WTC11 (cell line): ENCODE measurements around the gene PRR5L. TPM values are rescaled to one million over a fixed set of nuclear protein-coding genes. Genes with fewer than 3 reads are reported as not detected.

Experiments
- ATAC-seq: fragments of 200-7000 bp; cut with Tn5 transposase; 2 replicates; pipeline ENCODE4 v1.10.0; 2021; ENCODE audit warnings: mild to moderate bottlenecking, moderate library complexity
- CTCF ChIA-PET: fragments of 300-600 bp; sonication (Branson Sonifier 250); formaldehyde crosslinking; loops from one replicate; lab custom pipeline; 2021; ENCODE audit warnings: antibody characterized with exemption; lab: Charles Lee
- POLR2A ChIA-PET: fragments of 350-600 bp; sonication (Branson Sonifier 250); formaldehyde crosslinking; loops from one replicate; lab custom pipeline; 2021; ENCODE audit warnings: antibody characterized with exemption; lab: Charles Lee
- DNase-seq: peaks from one replicate; pipeline ENCODE4 v3.0.0; 2021; ENCODE audit warnings: low spot score
- H3K27ac Mint-ChIP-seq: 2 replicates; pipeline ENCODE4 v1.8.0; 2021; ENCODE audit warnings: mixed read lengths
- H3K27me3 Mint-ChIP-seq: 2 replicates; pipeline ENCODE4 v1.8.0; 2021; ENCODE audit warnings: low read depth, mild to moderate bottlenecking, moderate library complexity, mixed read lengths
- H3K36me3 Mint-ChIP-seq: 2 replicates; pipeline ENCODE4 v1.8.0; 2021; ENCODE audit warnings: mixed read lengths
- H3K4me1 Mint-ChIP-seq: 2 replicates; pipeline ENCODE4 v1.8.0; 2022; ENCODE audit warnings: mixed read lengths
- H3K4me3 Mint-ChIP-seq: 2 replicates; pipeline ENCODE4 v1.8.0; 2021; ENCODE audit warnings: mild to moderate bottlenecking, moderate library complexity, mixed read lengths
- H3K9me3 Mint-ChIP-seq: 2 replicates; pipeline ENCODE4 v1.8.0; 2021; ENCODE audit warnings: mixed read lengths
- ATF1 ChIP-seq: sonication (generic); formaldehyde crosslinking; IDR thresholded peaks from 2 replicates; pipeline ENCODE4 v1.8.1; 2023; ENCODE audit warnings: mild to moderate bottlenecking, moderate library complexity, missing genetic modification reagents
- ESRRA ChIP-seq: sonication (generic); formaldehyde crosslinking; IDR thresholded peaks from 2 replicates; pipeline ENCODE4 v1.8.1; 2022; ENCODE audit warnings: mild to moderate bottlenecking, missing genetic modification reagents, borderline replicate concordance
- FOXJ3 ChIP-seq: sonication (generic); formaldehyde crosslinking; IDR thresholded peaks from 2 replicates; pipeline ENCODE4 v1.9.0; 2021; ENCODE audit warnings: missing genetic modification reagents, mild to moderate bottlenecking, borderline replicate concordance
- FOXK1 ChIP-seq: sonication (generic); formaldehyde crosslinking; IDR thresholded peaks from 2 replicates; pipeline ENCODE4 v1.8.0; 2022; ENCODE audit warnings: mild to moderate bottlenecking, moderate library complexity, missing genetic modification reagents
- GABPB1 ChIP-seq: sonication (generic); formaldehyde crosslinking; IDR thresholded peaks from 2 replicates; pipeline ENCODE4 v1.8.1; 2023; ENCODE audit warnings: mild to moderate bottlenecking, missing genetic modification reagents
- NFATC4 ChIP-seq: fragments of 250-450 bp; sonication (Bioruptor Pico); IDR thresholded peaks from 2 replicates; pipeline ENCODE4 v1.9.0; 2021; ENCODE audit warnings: mild to moderate bottlenecking
- NFE2L1 ChIP-seq: sonication (generic); formaldehyde crosslinking; IDR thresholded peaks from 2 replicates; pipeline ENCODE4 v1.8.1; 2023; ENCODE audit warnings: missing genetic modification reagents
- NR2C2 ChIP-seq: sonication (generic); formaldehyde crosslinking; IDR thresholded peaks from 2 replicates; pipeline ENCODE4 v1.8.0; 2022; ENCODE audit warnings: mild to moderate bottlenecking, missing genetic modification reagents
- SMAD3 ChIP-seq: sonication (generic); formaldehyde crosslinking; IDR thresholded peaks from 2 replicates; pipeline ENCODE4 v1.8.0; 2022; ENCODE audit warnings: missing genetic modification reagents, mild to moderate bottlenecking, borderline replicate concordance
- TEAD4 ChIP-seq: sonication (generic); formaldehyde crosslinking; IDR thresholded peaks from 2 replicates; pipeline ENCODE4 v1.8.0; 2022; ENCODE audit warnings: mild to moderate bottlenecking, missing genetic modification reagents
- ZNF317 ChIP-seq: sonication (generic); formaldehyde crosslinking; IDR thresholded peaks from 2 replicates; pipeline ENCODE4 v1.8.1; 2023; ENCODE audit warnings: low read depth, mild to moderate bottlenecking, moderate library complexity, missing genetic modification reagents, borderline replicate concordance
- total RNA-seq: library from RNA; stranded (reverse); gene quantifications from 3 replicates; pipeline ENCODE4 v1.2.3, GENCODE V29; 2021
- TF ChIP-seq, protein P1 (sequence below): sonication (generic); formaldehyde crosslinking; IDR thresholded peaks from 2 replicates; pipeline ENCODE4 v1.8.0; 2022; ENCODE audit warnings: missing genetic modification reagents
- TF ChIP-seq, protein P2 (sequence below): sonication (generic); formaldehyde crosslinking; IDR thresholded peaks from 2 replicates; pipeline ENCODE4 v1.8.1; 2023; ENCODE audit warnings: mild to moderate bottlenecking, missing genetic modification reagents, moderate library complexity
- TF ChIP-seq, protein P3 (sequence below): fragments of 250-450 bp; sonication (Bioruptor Pico); IDR thresholded peaks from 2 replicates; pipeline ENCODE4 v2.1.2; 2022; ENCODE audit warnings: mild to moderate bottlenecking, moderate library complexity
- TF ChIP-seq, protein P4 (sequence below): sonication (generic); formaldehyde crosslinking; IDR thresholded peaks from 2 replicates; pipeline ENCODE4 v1.8.1; 2022; ENCODE audit warnings: mild to moderate bottlenecking, missing genetic modification reagents, moderate library complexity, borderline replicate concordance
- TF ChIP-seq, protein P5 (sequence below): sonication (generic); formaldehyde crosslinking; IDR thresholded peaks from 2 replicates; pipeline ENCODE4 v1.8.0; 2022; ENCODE audit warnings: mild to moderate bottlenecking, missing genetic modification reagents
- TF ChIP-seq, protein P6 (sequence below): fragments of 250-450 bp; sonication (Bioruptor Pico); IDR thresholded peaks from 2 replicates; pipeline ENCODE4 v1.9.0; 2021; ENCODE audit warnings: mild to moderate bottlenecking, borderline replicate concordance

Gene PRR5L
- total RNA-seq, 1 experiment from 2014 or later, result 3.9 TPM

DNA sequence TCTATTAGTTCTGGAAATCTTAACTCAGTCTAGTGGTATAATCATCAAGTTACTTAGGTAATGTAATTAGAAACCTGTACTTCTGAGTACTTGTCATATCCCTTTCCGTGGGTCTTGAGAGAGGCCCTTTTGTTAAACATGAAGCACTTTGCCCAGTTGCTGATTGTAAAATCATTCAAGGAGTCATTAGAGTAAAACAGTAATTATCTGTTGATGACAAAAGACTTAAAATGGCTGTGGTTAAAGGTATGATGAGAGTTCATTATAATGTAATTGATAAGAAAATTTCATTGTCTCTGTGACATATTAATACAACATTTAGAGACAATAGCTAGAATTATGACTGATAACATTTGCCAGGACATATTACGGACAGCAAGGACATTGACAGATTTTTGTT is 34.3 kb downstream of the PRR5L start (continued):
- TF ChIP-seq, protein P1, sequence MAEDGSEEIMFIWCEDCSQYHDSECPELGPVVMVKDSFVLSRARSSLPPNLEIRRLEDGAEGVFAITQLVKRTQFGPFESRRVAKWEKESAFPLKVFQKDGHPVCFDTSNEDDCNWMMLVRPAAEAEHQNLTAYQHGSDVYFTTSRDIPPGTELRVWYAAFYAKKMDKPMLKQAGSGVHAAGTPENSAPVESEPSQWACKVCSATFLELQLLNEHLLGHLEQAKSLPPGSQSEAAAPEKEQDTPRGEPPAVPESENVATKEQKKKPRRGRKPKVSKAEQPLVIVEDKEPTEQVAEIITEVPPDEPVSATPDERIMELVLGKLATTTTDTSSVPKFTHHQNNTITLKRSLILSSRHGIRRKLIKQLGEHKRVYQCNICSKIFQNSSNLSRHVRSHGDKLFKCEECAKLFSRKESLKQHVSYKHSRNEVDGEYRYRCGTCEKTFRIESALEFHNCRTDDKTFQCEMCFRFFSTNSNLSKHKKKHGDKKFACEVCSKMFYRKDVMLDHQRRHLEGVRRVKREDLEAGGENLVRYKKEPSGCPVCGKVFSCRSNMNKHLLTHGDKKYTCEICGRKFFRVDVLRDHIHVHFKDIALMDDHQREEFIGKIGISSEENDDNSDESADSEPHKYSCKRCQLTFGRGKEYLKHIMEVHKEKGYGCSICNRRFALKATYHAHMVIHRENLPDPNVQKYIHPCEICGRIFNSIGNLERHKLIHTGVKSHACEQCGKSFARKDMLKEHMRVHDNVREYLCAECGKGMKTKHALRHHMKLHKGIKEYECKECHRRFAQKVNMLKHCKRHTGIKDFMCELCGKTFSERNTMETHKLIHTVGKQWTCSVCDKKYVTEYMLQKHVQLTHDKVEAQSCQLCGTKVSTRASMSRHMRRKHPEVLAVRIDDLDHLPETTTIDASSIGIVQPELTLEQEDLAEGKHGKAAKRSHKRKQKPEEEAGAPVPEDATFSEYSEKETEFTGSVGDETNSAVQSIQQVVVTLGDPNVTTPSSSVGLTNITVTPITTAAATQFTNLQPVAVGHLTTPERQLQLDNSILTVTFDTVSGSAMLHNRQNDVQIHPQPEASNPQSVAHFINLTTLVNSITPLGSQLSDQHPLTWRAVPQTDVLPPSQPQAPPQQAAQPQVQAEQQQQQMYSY (CRISPR knock-in tag), result no peak
- TF ChIP-seq NFATC4 (CRISPR knock-in tag), result no peak

DNA sequence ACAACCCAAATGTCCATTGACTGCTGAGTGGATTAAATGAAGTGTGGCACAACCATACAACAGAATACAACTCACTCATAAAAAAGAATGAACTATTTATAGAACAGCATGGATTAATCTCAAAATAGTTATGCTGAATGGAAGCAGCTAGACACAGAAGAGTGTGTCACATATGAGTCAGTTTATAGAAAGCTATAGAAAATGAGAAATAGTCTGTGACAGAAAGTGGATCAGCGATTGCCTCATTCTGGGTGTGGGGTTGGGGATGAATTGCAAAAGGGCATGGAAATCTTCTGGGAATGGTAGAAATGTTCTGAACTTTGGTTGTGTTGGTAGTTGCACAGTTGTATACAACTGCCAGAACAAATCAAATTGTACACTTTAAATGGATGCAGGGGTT is 37.4 kb downstream of the PRR5L start:
- H3K27ac Mint-ChIP-seq, result no peak overlapping the region
- no peak overlapping the region for H3K4me3 Mint-ChIP-seq
- ATAC-seq (no peak), DNase-seq (no peak)
- H3K4me1 Mint-ChIP-seq, result 0 out of 2 replicates have a peak, but pooled peaks cover 3% of the 10 kb centered on the region
- POLR2A ChIA-PET, result no interaction called here
- TF ChIP-seq ATF1 (CRISPR knock-in tag), result no peak
- no peak for TF ChIP-seq FOXJ3 (CRISPR knock-in tag)
- TF ChIP-seq SMAD3 (CRISPR knock-in tag), result no peak
- TF ChIP-seq ZNF317 (CRISPR knock-in tag), result no peak
- TF ChIP-seq FOXK1, result no peak
- no peak for TF ChIP-seq ESRRA
- no peak for TF ChIP-seq NR2C2 (CRISPR knock-in tag)
- TF ChIP-seq, protein P2, sequence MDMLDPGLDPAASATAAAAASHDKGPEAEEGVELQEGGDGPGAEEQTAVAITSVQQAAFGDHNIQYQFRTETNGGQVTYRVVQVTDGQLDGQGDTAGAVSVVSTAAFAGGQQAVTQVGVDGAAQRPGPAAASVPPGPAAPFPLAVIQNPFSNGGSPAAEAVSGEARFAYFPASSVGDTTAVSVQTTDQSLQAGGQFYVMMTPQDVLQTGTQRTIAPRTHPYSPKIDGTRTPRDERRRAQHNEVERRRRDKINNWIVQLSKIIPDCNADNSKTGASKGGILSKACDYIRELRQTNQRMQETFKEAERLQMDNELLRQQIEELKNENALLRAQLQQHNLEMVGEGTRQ (CRISPR knock-in tag), result no peak
- TF ChIP-seq, protein P3, sequence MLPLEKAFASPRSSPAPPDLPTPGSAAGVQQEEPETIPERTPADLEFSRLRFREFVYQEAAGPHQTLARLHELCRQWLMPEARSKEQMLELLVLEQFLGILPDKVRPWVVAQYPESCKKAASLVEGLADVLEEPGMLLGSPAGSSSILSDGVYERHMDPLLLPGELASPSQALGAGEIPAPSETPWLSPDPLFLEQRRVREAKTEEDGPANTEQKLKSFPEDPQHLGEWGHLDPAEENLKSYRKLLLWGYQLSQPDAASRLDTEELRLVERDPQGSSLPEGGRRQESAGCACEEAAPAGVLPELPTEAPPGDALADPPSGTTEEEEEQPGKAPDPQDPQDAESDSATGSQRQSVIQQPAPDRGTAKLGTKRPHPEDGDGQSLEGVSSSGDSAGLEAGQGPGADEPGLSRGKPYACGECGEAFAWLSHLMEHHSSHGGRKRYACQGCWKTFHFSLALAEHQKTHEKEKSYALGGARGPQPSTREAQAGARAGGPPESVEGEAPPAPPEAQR (CRISPR knock-in tag), result no peak
- TF ChIP-seq, protein P4, sequence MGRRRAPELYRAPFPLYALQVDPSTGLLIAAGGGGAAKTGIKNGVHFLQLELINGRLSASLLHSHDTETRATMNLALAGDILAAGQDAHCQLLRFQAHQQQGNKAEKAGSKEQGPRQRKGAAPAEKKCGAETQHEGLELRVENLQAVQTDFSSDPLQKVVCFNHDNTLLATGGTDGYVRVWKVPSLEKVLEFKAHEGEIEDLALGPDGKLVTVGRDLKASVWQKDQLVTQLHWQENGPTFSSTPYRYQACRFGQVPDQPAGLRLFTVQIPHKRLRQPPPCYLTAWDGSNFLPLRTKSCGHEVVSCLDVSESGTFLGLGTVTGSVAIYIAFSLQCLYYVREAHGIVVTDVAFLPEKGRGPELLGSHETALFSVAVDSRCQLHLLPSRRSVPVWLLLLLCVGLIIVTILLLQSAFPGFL, result no peak
- TF ChIP-seq, protein P5, sequence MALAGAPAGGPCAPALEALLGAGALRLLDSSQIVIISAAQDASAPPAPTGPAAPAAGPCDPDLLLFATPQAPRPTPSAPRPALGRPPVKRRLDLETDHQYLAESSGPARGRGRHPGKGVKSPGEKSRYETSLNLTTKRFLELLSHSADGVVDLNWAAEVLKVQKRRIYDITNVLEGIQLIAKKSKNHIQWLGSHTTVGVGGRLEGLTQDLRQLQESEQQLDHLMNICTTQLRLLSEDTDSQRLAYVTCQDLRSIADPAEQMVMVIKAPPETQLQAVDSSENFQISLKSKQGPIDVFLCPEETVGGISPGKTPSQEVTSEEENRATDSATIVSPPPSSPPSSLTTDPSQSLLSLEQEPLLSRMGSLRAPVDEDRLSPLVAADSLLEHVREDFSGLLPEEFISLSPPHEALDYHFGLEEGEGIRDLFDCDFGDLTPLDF (CRISPR knock-in tag), result no peak
- TF ChIP-seq TEAD4 (CRISPR knock-in tag), result no peak
- no peak for TF ChIP-seq NFE2L1 (CRISPR knock-in tag)
- TF ChIP-seq GABPB1, result no peak
- TF ChIP-seq, protein P6, sequence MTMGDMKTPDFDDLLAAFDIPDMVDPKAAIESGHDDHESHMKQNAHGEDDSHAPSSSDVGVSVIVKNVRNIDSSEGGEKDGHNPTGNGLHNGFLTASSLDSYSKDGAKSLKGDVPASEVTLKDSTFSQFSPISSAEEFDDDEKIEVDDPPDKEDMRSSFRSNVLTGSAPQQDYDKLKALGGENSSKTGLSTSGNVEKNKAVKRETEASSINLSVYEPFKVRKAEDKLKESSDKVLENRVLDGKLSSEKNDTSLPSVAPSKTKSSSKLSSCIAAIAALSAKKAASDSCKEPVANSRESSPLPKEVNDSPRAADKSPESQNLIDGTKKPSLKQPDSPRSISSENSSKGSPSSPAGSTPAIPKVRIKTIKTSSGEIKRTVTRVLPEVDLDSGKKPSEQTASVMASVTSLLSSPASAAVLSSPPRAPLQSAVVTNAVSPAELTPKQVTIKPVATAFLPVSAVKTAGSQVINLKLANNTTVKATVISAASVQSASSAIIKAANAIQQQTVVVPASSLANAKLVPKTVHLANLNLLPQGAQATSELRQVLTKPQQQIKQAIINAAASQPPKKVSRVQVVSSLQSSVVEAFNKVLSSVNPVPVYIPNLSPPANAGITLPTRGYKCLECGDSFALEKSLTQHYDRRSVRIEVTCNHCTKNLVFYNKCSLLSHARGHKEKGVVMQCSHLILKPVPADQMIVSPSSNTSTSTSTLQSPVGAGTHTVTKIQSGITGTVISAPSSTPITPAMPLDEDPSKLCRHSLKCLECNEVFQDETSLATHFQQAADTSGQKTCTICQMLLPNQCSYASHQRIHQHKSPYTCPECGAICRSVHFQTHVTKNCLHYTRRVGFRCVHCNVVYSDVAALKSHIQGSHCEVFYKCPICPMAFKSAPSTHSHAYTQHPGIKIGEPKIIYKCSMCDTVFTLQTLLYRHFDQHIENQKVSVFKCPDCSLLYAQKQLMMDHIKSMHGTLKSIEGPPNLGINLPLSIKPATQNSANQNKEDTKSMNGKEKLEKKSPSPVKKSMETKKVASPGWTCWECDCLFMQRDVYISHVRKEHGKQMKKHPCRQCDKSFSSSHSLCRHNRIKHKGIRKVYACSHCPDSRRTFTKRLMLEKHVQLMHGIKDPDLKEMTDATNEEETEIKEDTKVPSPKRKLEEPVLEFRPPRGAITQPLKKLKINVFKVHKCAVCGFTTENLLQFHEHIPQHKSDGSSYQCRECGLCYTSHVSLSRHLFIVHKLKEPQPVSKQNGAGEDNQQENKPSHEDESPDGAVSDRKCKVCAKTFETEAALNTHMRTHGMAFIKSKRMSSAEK (CRISPR knock-in tag), result no peak
- H3K36me3 Mint-ChIP-seq, result no peaks in the 10 kb centered on the region
- H3K27me3 Mint-ChIP-seq, result peaks cover 6% of the 10 kb centered on the region
- CTCF ChIA-PET, result no interaction called here
- H3K9me3 Mint-ChIP-seq, result peaks cover 15% of the 10 kb centered on the region
